ENCODE measurements around the gene OR2J1.

- TF ChIP-seq CTCF (IDR thresholded peaks at IDR 0.05; ENCODE audit: low read length), result no peak
- TF ChIP-seq EZH2 (IDR thresholded peaks at IDR 0.05; ENCODE audit: borderline replicate concordance, low read length), result no peak
Measured at GRCh38 chr6:29082457-29082856, 16.8 kb upstream of the OR2J1 start.

Measured in OCI-LY1 (cell line).